Epithelial cell of proximal tubule (primary cell): ENCODE measurements around the gene ANKRD27. TPM values are rescaled to one million over a fixed set of nuclear protein-coding genes. Genes with fewer than 3 reads are reported as not detected.
"Not testable (repeated sequence)": the region's sequence is repeated elsewhere in the genome, so short reads cannot be mapped to it uniquely, and the experiment has no call there.

Experiments
- DNase-seq: peaks from one replicate; pipeline ENCODE4 v3.0.0-alpha.2; 2011; ENCODE audit warnings: low read depth
- H3K4me3 ChIP-seq: 2 replicates; pipeline ENCODE4 v1.5.1; 2011; ENCODE audit warnings: low read depth, mild to moderate bottlenecking, low read length
- CTCF ChIP-seq: conservative IDR thresholded peaks from 2 replicates; pipeline ENCODE4 v1.5.1; 2012; ENCODE audit warnings: low read depth, mild to moderate bottlenecking, low read length
- total RNA-seq: library from RNA; depleted of rRNA; stranded (reverse); fragments of >200 nt; gene quantifications from 2 replicates; pipeline ENCODE4 v1.2.3, GENCODE V29; 2015

The ANKRD27 gene
- total RNA-seq, 1 donor from 2014 or later = 18.2 TPM

DNA sequence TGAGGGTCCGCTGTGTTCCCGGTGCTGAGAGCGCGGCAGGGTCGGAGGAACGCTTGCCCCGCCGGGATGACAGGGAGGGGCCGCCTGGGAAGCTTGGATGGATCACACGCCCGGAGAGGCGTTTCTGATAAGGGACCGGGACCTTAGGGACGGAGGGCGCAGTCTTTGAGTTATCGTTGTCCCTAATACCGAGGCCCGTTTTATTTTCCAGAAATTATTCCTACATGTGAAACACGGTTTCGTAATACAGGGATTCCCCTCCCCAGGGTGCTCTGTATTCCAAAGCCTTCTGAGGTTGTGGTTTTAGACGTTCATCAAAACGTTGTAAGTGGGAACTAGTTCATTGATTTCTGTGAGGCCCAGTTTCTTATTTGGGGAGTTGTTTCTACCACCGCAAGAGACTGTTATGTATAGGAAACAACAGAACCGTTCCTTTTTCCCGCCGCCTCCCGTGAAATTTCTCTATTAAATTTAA is 93.2 kb downstream of the ANKRD27 start:
- peak; percentile 48 for DNase-seq
- no peak for TF ChIP-seq CTCF
- peak overlapping the region; percentile 96 for H3K4me3 ChIP-seq

- TF ChIP-seq CTCF = no peak
- peak; percentile 25 for DNase-seq
- peak within 1 kb of the TSS; percentile 96 for H3K4me3 ChIP-seq
These were observed 93.9 kb downstream of the ANKRD27 start, which contains the start of gene PDCD5 for GRCh38 chr19:32580901-32581704. Gene PDCD5, plus strand, starts transcription at chr19:32581190. Its CDS starts 72 bp downstream, at chr19:32581262.

DNA sequence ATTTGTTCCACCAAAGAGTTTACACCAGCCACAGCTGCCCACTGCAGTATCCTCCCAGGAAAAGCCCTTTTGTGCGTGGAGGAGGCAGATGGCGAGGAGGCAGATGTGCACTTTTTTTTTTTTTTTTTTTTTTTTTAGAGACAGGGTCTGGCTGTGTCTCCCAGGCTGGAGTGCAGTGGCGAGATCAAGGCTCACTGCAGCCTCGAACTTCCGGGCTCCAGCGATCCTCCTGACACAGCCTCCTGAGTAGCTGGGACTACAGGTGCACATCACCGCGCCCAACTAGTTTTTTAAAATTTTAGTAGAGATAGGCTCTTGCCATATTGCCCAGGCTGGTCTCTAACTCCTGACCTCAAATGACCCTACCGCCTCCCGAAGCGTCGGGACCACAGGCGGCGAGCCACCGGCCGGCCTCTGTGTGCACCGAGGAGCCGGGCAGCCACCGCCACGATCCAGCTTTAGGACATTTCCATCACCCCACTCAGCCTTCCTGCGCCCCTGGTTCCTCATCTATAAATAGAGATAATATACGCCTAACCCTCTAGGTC is 94.6 kb downstream of the ANKRD27 start:
- no peak for DNase-seq
- TF ChIP-seq CTCF = no peak
- peak overlapping the region; percentile 96 for H3K4me3 ChIP-seq

GRCh38 chr19:32576790-32577189 is 98.2 kb downstream of the ANKRD27 start:
- no peak overlapping the region for H3K4me3 ChIP-seq
- TF ChIP-seq CTCF = no peak
- DNase-seq = no peak

DNA sequence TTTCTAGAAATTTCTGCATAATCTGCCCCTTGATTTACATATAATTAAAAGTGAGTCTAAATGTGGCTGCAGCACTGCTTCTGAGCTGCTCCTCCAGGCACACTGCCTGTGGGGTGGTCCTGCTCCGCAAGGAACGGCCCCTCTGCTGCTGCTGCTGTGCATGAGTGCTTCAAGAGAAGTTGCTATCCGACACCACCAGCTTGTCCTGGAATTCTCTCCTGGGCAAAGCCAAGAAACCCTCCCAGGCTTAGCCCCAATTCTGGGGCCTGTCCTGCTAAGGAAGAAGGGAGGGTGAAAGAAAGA is 101.5 kb downstream of the ANKRD27 start:
- no peak for DNase-seq
- H3K4me3 ChIP-seq = no peak overlapping the region
- no peak for TF ChIP-seq CTCF

GRCh38 chr19:32572700-32573491 is 102.1 kb downstream of the ANKRD27 start:
- not testable (repeated sequence) for H3K4me3 ChIP-seq, DNase-seq

- not testable (repeated sequence) for DNase-seq, H3K4me3 ChIP-seq
These were observed 103.4 kb downstream of the ANKRD27 start for GRCh38 chr19:32571471-32572075.
